ENCODE measurements around the gene PTPRG.

Gene PTPRG

DNA sequence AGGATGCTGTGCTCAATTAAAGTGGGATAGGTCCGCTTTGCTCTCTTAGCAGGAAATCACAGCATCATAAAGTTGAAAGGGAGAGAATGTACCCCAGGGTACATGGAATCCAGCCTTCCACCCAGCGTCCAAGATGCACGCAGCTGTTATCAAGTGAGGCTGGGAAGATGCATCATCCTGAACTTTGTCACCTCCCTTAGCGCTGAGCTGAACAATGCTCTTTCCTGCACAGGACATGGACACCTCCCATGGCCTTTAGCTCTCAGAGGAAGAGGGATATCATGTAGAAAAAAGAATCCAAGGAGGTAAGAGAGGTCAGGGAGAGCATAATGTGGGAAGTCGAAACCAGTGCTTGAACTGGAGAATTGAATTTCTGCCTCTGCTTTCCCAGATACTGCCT lies 619.1 kb downstream of the PTPRG start:
- H3K27ac ChIP-seq: no peak overlapping the region
- no peak for TF ChIP-seq CTCF (conservative IDR thresholded peaks at IDR 0.05)

DNA sequence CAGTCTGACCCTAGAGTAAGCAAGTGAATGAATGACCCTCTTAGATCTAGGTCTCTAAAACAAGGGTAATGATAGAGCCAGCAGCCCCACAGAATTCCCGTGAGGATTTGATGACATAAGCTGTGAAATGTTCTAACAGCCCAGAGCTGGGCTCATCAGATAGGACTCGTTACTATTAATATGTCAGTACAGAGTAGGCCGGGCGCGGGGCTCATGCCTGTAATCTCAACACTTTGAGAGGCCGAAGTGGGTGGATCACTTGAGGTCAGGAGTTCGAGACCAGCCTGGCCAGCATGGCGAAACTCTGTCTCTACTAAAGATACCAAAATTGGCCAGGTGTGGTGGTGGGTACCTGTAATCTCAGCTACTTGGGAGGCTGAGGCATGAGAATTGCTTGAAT lies 621.7 kb downstream of the PTPRG start:
- H3K27ac ChIP-seq: no peak overlapping the region
- TF ChIP-seq CTCF (conservative IDR thresholded peaks at IDR 0.05): no peak

GRCh38 chr3:62183969-62184368 lies 622.6 kb downstream of the PTPRG start:
- no peak for TF ChIP-seq CTCF (conservative IDR thresholded peaks at IDR 0.05)

DNA sequence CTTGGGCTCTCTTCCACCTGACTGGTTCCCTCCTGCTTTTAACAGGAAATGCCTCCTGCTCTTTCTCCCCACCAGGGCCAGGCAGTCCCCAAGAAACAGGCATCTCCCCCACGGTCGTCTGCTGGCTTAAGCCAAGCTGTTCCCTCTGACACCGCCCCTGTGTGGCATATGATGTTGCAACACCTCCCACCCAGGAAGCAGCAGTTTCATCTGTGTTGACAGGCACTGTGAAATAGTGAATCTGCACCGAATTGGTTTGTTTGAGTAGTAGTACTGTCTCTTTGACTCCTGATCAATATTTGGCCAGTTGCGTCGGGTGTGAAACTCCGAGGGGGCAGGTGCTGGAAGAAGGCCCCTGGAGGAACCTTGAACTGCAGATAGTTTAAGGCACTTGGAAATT lies 623.2 kb downstream of the PTPRG start:
- no peak overlapping the region for H3K27ac ChIP-seq
- no peak for TF ChIP-seq CTCF (conservative IDR thresholded peaks at IDR 0.05)

More at GRCh38 chr3:62183969-62184368, 622.6 kb downstream of the PTPRG start:
- no peak overlapping the region for H3K27ac ChIP-seq

GRCh38 chr3:62187022-62187431 lies 625.7 kb downstream of the PTPRG start:
- peak; percentile 67 for TF ChIP-seq CTCF (conservative IDR thresholded peaks at IDR 0.05)
- no peak overlapping the region for H3K27ac ChIP-seq

DNA sequence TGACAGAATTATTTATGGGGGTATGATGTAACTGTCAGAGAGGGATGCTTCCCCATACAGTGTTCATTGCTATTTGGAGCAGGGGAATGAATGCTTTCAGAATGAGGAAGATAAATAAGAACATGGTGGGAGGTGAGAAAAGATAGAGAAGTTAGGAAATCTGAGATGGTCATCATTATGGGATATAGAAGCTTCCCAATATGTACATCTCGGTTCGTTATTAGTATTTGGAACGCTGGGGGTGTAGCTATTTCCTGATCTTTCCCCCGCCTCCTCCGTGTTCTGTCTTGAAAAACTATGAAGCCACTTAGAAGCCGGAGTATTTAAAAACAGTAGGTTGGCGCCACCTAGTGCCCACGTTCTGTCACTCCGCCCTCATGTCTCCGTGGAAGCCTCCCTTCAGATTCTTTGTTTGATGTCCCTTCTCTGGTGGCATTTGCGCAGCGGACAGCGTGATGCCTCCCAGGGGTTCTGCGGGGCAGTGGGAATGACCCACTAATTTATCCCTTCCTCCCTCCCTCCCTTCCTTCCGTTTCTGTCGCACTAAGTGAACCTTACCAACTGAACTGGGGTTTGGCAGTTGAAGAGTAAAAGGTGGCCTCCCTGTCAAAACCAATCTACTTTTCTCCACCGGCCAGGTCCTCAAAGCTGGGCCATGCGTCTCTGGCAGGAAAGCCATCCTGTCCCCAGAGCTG lies 627.5 kb downstream of the PTPRG start:
- TF ChIP-seq CTCF (conservative IDR thresholded peaks at IDR 0.05): peak; percentile 88
- no peak overlapping the region for H3K27ac ChIP-seq

DNA sequence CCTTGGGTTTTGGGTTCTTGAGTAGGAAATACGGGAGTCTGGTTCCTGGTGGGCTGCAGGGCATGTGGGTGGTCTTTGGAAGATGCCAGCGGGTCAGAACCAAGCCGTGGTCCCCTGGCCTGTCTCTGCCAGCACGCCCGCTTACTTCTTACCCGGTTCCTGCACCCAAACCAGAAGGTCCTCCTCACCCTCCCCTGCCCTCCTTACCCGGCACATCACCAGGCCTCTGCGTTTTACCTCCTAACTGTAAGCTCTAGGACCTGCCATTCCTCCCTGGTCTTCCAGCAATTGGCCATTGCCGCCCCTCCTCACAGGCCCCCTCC lies 628.0 kb downstream of the PTPRG start:
- no peak for TF ChIP-seq CTCF (conservative IDR thresholded peaks at IDR 0.05)
- H3K27ac ChIP-seq: no peak overlapping the region

All from VCaP (cell line).